Activated naive CD4-positive, alpha-beta T cell treated with anti-CD3 and anti-CD28 coated beads, Interleukin-2, amount 50 U/mL, for 72 hours (primary cell): ENCODE data around the gene AGL. TPM values are rescaled to one million over a fixed set of nuclear protein-coding genes. Genes with fewer than 3 reads are reported as not detected.
"Not testable (repeated sequence)": the region's sequence is repeated elsewhere in the genome, so short reads cannot be mapped to it uniquely, and the experiment has no call there.

ENCODE experiments used
- ATAC-seq, 2 donors: fragments of 150-1000 bp; cut with Tn5 transposase; 2 replicates each; pipeline ENCODE4 v1.10.0; 2021; ENCODE audit warnings: mild to moderate bottlenecking in 2 of 2, moderate library complexity in 2 of 2
- DNase-seq, 2 donors: peaks; one replicate each; pipeline ENCODE4 v3.0.0; 2021 to 2022; ENCODE audit warnings: low spot score in 2 of 2
- H3K27ac Mint-ChIP-seq, 2 donors: one replicate each; pipeline ENCODE4 v1.8.0; 2022; ENCODE audit warnings: mild to moderate bottlenecking in 2 of 2, mixed read lengths in 2 of 2
- H3K36me3 Mint-ChIP-seq, 2 donors: one replicate each; pipeline ENCODE4 v1.8.0; 2022; ENCODE audit warnings: mixed read lengths in 2 of 2
- H3K9me3 Mint-ChIP-seq, 2 donors: one replicate each; pipeline ENCODE4 v1.8.0; 2022; ENCODE audit warnings: mixed read lengths in 2 of 2
- total RNA-seq, 2 donors: library from RNA; stranded (reverse); gene quantifications; one replicate each; pipeline ENCODE4 v1.2.3, GENCODE V29; 2022

Gene AGL
- total RNA-seq: 10 to 100 TPM; 15.5 to 22.6 TPM

DNA sequence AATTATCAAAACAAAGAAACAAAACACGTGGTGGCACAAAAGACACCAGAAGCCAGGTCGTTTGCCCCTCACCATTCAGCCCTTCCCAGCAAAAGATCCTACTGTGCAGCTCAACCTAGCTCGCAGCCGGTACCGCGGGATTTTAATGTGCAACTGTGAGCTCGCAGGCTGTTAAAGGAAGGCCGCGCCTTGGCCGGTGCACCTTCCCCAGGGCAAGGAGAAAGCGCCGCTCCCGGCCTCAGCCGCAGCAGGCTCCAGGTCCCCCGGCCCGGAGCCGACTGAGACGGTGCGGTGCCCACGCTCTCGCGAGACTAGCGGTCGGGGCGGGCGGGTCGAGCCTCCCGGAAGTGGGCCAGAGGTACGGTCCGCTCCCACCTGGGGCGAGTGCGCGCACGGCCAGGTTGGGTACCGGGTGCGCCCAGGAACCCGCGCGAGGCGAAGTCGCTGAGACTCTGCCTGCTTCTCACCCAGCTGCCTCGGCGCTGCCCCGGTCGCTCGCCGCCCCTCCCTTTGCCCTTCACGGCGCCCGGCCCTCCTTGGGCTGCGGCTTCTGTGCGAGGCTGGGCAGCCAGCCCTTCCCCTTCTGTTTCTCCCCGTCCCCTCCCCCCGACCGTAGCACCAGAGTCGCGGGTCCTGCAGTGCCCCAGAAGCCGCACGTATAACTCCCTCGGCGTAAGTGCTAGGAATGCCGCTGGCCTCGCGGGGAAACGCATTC is at the start of gene AGL:
AGL (plus strand) TSS at position 618 of the 715 bp plus-strand sequence. CDS start 682 bp downstream, outside the sequence.
- ATAC-seq: peak; percentile 99
- H3K27ac Mint-ChIP-seq: peak within 1 kb of the TSS; percentile 94 to 95

DNA sequence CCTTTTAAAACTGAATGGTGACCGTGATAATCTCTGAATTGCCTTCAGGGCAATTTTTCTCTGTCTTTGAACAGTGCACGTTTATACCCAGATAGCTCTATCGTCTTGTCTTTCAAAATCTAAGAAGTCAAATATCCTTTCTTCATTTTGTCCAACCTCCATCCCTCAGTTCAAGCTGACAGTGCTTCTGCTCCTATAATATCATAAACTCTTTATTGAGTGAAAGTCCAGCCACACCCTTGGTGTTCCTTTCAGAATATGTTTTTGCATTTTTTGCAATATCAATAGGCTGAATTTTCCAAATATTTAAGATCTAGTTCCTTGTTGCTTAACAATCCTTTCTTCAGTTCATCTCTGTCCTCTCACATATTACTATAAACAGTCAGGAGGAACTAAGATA is 48.6 kb upstream of the AGL start:
- ATAC-seq: no peak
- Mint-ChIP-seq H3K9me3 (no peaks in the 10 kb centered on the region), H3K36me3 (no peaks in the 10 kb centered on the region), H3K27ac (no peak overlapping the region)
- DNase-seq: no peak

More for the DNA sequence above, at the start of gene AGL:
- peak; percentile 88 to 92 for DNase-seq
- Mint-ChIP-seq H3K9me3 (no peaks in the 10 kb centered on the region), H3K36me3 (peaks cover 18 to 25% of the 10 kb centered on the region in 2 donors)

DNA sequence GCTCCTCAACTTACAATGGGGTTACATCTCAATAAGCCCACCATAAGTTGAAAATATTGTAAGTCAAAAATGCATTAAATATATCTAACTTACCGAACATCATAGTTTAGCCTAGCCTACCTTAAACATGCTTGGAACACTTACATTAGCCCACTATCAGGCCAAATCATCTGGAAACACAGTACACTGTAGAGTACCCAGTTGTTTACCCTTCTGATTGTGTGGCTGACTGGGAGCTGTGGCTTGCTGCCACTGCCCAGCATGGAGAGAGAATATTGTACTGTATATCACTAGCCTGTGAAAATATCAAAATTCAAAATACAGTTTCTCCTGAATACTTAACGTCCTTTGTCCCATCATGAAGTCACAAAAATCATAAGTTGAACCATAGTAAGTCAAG is 43.3 kb upstream of the AGL start:
- H3K36me3 Mint-ChIP-seq: no peaks in the 10 kb centered on the region
- no peak for DNase-seq
- ATAC-seq: no peak
- no peaks in the 10 kb centered on the region for H3K9me3 Mint-ChIP-seq
- H3K27ac Mint-ChIP-seq: no peak overlapping the region

DNA sequence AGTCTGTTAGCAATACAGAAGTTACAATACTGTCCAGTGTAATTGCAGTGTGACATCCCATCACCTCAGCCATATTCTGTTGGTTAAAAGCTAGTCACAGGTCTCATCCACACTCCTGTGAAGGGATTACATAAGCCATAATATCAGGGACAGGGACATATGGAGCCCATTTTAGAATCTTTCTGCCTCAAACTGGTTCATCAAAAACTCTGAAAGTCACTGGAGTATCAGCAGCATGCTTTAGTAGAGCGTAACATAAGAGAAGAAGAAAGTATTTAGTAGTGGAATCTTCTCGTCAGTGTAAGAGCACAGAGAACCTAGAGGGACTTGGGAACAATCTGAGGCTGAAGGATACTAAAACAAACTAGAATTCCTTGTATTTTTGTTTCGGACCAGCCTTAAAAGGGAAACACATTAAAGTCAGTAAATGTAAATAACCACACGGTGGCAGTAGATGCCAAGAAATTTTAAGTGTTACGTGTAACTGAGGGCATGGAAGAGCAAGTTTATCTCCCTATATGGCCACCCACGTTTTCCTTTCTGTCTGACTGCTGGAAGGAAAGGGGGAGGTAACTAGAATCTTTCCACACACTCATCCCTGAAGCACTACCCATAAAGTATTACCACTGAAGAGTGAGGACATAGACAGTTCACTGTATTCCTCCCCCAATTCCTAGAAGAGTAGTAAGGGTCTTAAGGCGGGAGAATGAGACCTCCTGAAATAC is 41.6 kb upstream of the AGL start:
- peak overlapping the region in 1 of 2 donors; percentile 39 for H3K27ac Mint-ChIP-seq
- peak in 1 of 2 donors; percentile 49 for DNase-seq
- ATAC-seq: peak; percentile 92 to 98
- no peaks in the 10 kb centered on the region for H3K36me3 Mint-ChIP-seq
- no peaks in the 10 kb centered on the region for H3K9me3 Mint-ChIP-seq

DNA sequence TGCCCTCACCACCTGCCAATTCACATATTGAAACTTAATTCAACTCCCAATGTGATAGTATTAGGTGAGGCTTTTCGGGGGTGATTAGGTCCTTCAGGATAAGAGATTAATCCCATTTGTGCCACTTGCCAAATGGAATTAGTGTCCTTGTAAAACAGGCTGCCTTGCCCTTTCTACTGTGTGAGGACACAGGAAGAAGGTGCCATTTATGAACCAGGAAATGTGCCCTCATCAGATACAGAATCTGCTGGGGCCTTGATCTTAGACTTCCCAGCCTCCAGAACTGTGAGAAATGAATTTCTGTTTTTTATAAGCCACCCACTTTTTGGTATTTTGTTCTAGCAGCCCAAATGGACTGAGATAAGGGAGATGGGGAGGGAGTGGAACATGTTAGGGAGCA is 39.1 kb upstream of the AGL start:
- no peaks in the 10 kb centered on the region for H3K36me3 Mint-ChIP-seq
- H3K9me3 Mint-ChIP-seq: no peaks in the 10 kb centered on the region
- H3K27ac Mint-ChIP-seq: peak overlapping the region in 1 of 2 donors; percentile 25
- no peak for ATAC-seq
- DNase-seq: no peak

DNA sequence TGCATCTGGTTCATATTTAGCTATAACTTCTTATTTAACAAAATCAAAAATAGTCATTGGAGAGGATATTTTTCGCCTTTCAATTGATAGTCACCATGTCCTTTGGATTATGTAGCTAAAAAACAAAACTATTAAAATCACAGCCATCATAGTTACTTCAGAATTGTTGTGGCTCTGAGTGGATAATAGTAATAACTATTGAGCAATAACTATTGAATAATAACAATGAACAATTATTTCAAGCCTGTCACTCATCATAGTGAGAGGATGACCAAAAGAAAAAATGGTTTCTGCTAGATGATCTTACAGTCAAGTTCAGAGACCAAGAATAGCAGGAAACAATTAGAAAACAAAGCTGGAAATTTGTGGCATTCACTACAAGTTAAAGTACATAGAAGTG is 38.4 kb upstream of the AGL start:
- ATAC-seq (no peak), DNase-seq (no peak)
- Mint-ChIP-seq H3K36me3 (no peaks in the 10 kb centered on the region), H3K27ac (no peak overlapping the region), H3K9me3 (no peaks in the 10 kb centered on the region)

DNA sequence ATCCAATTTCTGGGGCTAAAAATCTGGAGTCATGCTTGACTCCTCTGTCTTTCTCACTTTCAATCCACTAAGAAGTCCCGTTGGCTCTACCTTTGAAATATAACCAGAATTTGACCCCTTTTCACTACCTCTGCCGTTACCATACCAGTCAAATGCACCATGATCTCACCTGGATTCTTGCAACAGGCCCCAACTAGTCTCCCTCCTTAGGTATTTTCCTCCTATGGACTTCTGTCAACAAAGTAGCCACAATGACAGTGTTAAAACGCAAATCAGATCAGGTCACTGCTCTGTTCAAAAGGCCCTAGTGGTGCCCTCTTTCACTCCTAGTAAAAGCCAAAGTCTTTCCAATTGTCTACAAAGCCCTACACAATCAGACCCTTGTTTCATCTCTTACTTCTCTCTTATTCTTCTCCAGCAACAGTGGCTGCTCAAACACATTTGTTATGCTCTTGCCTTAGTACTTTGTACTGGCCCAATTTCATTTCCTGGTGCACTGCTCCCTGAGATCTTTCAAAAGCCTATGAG is 35.7 kb upstream of the AGL start:
- H3K27ac Mint-ChIP-seq: no peak overlapping the region
- ATAC-seq: no peak
- DNase-seq: no peak
- no peaks in the 10 kb centered on the region for H3K9me3 Mint-ChIP-seq
- no peaks in the 10 kb centered on the region for H3K36me3 Mint-ChIP-seq

DNA sequence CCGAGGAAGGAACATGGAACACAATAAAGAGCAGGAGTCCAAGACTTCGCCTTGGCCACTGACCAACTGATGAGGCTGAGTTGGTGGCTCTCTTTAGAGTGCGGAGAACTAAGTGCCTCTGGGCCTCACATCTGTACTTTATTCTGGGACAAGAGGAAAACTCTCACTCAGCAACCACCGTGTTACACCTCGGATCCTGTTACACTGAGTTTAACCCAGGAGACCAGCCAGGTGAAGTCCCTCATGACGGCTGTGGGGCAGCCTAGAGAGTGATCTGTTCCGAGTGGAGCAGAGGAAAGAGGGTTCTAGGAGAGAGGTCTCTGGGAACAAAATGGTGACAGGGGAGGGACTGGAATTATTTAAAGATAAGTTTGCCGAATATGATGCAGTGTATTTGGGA is 33.5 kb upstream of the AGL start:
- no peak overlapping the region for H3K27ac Mint-ChIP-seq
- no peaks in the 10 kb centered on the region for H3K9me3 Mint-ChIP-seq
- H3K36me3 Mint-ChIP-seq: no peaks in the 10 kb centered on the region
- no peak for ATAC-seq
- DNase-seq: no peak

DNA sequence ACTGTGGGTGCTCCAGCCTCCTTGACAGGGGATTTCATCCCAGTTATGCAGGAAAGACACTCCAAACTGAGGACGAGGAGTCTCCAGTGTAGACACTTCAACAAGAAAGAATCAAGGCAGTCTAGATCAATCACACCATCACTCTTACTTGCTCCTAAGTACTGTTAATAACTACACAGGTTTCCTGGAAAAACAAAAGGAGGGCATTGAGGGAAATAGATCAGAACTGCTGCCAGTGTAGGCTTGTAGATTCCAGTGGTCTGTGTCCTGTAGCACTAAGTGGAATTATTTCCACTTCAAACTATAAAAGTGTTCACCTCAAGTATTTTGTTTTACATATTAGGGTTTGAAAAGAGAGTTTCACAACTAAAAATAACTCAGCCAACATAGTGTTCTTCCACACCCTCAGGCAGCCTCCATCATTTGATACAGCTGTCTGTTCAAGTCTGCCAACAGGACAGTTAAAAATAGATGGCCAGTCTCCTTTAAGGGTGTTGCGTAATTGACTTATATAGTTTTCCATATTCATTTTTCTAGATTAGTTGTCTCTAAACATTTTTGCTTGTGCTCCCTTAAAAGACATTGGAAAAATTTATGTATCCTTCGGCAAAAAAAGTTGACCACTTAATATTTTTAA is 32.0 kb upstream of the AGL start:
- no peak overlapping the region for H3K27ac Mint-ChIP-seq
- DNase-seq (no peak), ATAC-seq (no peak)
- no peaks in the 10 kb centered on the region for H3K9me3 Mint-ChIP-seq
- no peaks in the 10 kb centered on the region for H3K36me3 Mint-ChIP-seq

DNA sequence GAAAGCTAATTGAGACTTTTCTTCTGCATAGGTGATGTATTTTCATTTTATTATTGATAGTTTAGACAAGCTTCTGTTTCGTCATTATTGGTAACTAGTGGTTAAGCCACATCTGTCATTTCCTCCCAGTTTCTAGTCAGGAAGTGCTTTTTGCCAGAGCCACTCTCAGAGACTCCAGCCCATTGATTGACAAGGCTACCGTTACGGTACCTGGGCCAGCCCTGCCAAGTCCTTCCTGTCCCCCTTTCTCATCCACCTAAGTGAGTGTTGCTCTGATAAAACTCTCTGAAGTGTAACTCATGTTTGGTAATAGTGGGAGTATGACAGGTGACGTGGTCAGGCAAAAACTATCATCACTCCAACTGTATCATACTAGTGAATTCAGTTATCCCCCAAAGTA is 29.6 kb upstream of the AGL start:
- Mint-ChIP-seq H3K36me3 (no peaks in the 10 kb centered on the region), H3K27ac (no peak overlapping the region), H3K9me3 (no peaks in the 10 kb centered on the region)
- DNase-seq (peak in 1 of 2 donors; percentile 24), ATAC-seq (peak; percentile 97 to 98)

DNA sequence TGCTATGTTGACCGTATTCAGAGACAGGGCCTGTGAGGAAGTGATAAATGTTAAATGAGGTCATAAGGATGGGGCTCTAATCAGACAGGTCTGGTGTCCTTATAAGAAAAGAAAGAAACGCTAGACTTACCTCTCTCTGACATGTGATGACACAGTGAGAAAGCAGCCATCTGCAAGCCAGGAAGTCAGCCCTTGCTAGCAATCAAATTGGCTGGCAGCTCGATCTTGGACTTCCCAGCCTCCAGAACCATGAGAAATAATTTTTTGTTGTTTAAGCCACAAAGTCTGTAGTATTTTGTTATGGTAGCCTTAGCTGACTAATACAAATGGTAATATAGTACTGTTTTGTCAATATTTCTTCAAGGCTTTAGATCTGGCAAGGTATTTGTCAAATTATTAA is 25.1 kb upstream of the AGL start:
- Mint-ChIP-seq H3K9me3 (no peaks in the 10 kb centered on the region), H3K27ac (no peak overlapping the region), H3K36me3 (no peaks in the 10 kb centered on the region)
- DNase-seq: no peak
- no peak for ATAC-seq

DNA sequence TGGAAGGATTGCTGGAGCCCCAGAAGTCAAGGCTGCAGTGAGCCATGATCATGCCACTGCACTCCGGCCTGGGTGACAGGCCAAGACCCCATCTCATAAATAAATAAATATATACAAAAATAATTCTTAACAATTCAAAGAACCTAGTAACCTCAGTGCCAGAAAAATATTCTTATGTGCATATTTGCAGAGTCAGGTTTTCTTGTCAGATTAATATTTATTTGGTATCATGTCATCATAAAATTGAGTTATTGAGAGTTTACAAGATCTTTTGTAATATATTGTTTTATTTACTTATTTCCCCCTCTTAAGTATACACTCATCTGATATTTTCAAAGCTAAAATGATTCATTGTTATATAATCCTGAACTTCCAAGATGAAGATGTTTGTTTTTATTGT is 24.5 kb upstream of the AGL start:
- DNase-seq (no peak), ATAC-seq (no peak)
- Mint-ChIP-seq H3K36me3 (no peaks in the 10 kb centered on the region), H3K27ac (no peak overlapping the region), H3K9me3 (no peaks in the 10 kb centered on the region)

DNA sequence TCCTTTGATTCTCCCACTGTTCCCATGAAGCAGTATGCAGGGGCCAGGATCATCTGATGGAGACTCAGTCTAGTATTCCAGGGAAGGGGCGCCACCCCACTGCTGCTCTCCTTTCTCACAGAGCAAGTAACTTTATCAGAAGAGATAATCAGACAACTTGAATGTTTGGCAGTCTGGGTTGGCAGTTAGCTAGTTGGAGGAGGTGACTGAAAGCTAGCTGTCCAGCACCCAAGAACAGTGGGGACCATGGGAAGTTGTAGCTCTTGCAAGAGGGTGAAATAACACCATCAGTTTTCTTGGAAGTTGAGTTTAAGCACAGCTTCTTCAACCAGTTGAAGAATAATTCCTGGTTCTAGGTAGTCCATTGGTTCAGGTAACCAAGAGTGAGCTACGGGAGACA is 22.2 kb upstream of the AGL start:
- no peaks in the 10 kb centered on the region for H3K36me3 Mint-ChIP-seq
- no peak overlapping the region for H3K27ac Mint-ChIP-seq
- no peak for ATAC-seq
- DNase-seq: no peak
- no peaks in the 10 kb centered on the region for H3K9me3 Mint-ChIP-seq

DNA sequence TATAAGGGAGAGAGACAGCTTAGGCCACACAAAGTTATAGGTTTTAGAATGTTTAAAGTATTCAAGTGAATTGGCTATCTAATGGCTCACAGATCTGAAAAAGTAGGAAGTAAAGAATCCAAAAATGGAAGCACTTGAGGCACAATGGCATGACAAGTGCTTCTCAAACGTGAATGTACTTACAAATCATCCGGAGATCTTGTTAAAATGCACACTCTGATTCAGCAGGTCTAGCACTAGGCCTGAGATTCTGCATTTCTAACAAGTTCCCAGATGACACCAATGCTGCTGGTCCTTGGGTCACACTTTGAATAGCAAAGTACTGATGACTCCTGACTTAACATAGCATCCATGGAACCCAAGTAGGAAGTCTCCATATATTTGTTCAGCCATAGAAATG is 20.9 kb upstream of the AGL start:
- no peaks in the 10 kb centered on the region for H3K9me3 Mint-ChIP-seq
- H3K27ac Mint-ChIP-seq: no peak overlapping the region
- DNase-seq (no peak), ATAC-seq (no peak)
- H3K36me3 Mint-ChIP-seq: no peaks in the 10 kb centered on the region

DNA sequence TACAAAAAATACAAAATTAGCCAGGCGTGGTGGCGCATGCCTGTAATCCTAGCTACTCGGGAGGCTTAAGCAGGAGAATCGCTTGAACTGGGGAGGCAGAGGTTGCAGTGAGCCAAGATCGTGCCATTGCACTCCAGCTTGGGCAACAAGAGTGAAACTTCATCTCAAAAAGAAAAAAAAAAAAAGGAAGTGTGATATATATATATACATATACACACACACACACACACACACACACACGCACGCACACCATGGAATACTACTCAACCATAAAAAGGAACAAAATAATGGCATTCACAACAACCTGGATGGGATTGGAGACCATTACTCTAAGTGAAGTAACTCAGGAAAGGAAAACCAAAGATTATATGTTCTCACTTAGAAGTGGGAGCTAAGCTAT is 16.2 kb upstream of the AGL start:
- H3K36me3 Mint-ChIP-seq, H3K9me3 Mint-ChIP-seq, ATAC-seq, H3K27ac Mint-ChIP-seq, DNase-seq: not testable (repeated sequence)

DNA sequence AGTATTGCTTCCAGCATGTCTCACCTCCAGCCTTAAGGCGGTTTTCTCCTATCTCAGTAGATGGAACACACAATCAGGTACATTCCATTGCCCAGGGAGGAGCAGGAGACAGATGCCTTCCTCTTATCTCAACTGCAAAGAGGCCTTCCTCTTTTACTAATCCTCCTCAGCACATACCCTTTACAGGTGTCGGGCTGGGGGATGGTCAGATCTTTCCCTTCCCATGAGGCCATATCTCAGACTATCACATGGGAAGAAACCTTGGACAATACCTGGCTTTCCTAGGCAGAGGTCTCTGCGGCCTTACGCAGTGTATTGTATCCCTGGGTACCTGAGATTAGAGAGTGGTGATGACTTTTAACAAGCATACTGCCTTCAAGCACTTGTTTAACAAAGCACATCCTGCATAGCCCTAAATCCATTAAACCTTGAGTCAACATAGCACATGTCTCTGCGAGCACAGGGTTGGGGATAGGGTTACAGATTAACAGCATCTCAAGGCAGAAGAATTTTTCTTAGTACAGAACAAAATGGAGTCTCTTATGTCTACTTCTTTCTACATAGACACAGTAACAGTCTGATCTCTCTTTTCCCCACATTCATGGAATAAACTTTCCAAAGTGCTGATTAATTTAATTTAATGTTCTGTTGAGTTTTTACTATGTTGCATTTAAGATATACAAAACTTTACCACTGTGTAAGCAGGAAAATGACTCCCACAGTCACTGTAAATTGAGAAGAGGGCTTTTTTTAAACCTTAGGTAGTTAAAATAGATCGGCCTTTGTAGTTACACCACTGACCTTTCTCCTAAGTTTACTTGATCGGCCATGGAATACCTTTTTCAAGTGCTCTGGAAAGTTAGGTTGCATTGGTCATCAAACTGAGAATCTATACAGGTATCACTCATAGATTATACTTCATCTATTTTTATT is 13.7 kb upstream of the AGL start:
- not testable (repeated sequence) for ATAC-seq, H3K36me3 Mint-ChIP-seq, DNase-seq, H3K9me3 Mint-ChIP-seq, H3K27ac Mint-ChIP-seq
